ENCODE data around the gene SLC6A18.

SLC6A18 gene

GRCh38 chr5:1195916-1196315 is 29.3 kb upstream of the SLC6A18 start:
- Mint-ChIP-seq H3K4me1 (no peaks in the 10 kb centered on the region), H3K9me3 (no peaks in the 10 kb centered on the region), H3K36me3 (no peaks in the 10 kb centered on the region), H3K27ac (no peak overlapping the region), H3K4me3 (no peak overlapping the region)
- ATAC-seq: no peak
- DNase-seq (ENCODE audit: low spot score in 2 of 2): no peak

GRCh38 chr5:1196562-1196961 is 28.6 kb upstream of the SLC6A18 start:
- no peak overlapping the region for H3K4me3 Mint-ChIP-seq
- H3K4me1 Mint-ChIP-seq: no peaks in the 10 kb centered on the region
- H3K36me3 Mint-ChIP-seq: no peaks in the 10 kb centered on the region
- ATAC-seq (no peak), DNase-seq (ENCODE audit: low spot score in 2 of 2) (no peak)
- H3K9me3 Mint-ChIP-seq: no peaks in the 10 kb centered on the region
- no peak overlapping the region for H3K27ac Mint-ChIP-seq

- Mint-ChIP-seq H3K4me1 (no peaks in the 10 kb centered on the region), H3K9me3 (no peaks in the 10 kb centered on the region), H3K4me3 (no peak overlapping the region), H3K27ac (no peak overlapping the region), H3K36me3 (no peaks in the 10 kb centered on the region)
- ATAC-seq: no peak
- DNase-seq (ENCODE audit: low spot score in 2 of 2): no peak
Observed at GRCh38 chr5:1197876-1198666, 27.1 kb upstream of the SLC6A18 start.

- no peak for ATAC-seq
Observed at GRCh38 chr5:1199340-1199648, 25.9 kb upstream of the SLC6A18 start.

GRCh38 chr5:1199649-1200494 is 25.3 kb upstream of the SLC6A18 start:
- H3K36me3 Mint-ChIP-seq: no peaks in the 10 kb centered on the region

More at GRCh38 chr5:1199340-1199648, 25.9 kb upstream of the SLC6A18 start:
- no peaks in the 10 kb centered on the region for H3K9me3 Mint-ChIP-seq
- H3K27ac Mint-ChIP-seq: no peak overlapping the region
- H3K4me1 Mint-ChIP-seq: no peaks in the 10 kb centered on the region
- no peaks in the 10 kb centered on the region for H3K36me3 Mint-ChIP-seq
- H3K4me3 Mint-ChIP-seq: no peak overlapping the region
- DNase-seq (ENCODE audit: low spot score in 2 of 2): no peak

GRCh38 chr5:1200495-1201326 is 24.5 kb upstream of the SLC6A18 start:
- no peak overlapping the region for H3K27ac Mint-ChIP-seq
- H3K9me3 Mint-ChIP-seq: no peaks in the 10 kb centered on the region
- H3K4me3 Mint-ChIP-seq: no peak overlapping the region
- no peaks in the 10 kb centered on the region for H3K4me1 Mint-ChIP-seq
- no peaks in the 10 kb centered on the region for H3K36me3 Mint-ChIP-seq
- no peak for DNase-seq (ENCODE audit: low spot score in 2 of 2)
- ATAC-seq: no peak

More at GRCh38 chr5:1199649-1200494, 25.3 kb upstream of the SLC6A18 start:
- Mint-ChIP-seq H3K27ac (no peak overlapping the region), H3K4me1 (no peaks in the 10 kb centered on the region), H3K9me3 (no peaks in the 10 kb centered on the region), H3K4me3 (no peak overlapping the region)
- no peak for ATAC-seq
- no peak for DNase-seq (ENCODE audit: low spot score in 2 of 2)

- Mint-ChIP-seq H3K4me1 (no peaks in the 10 kb centered on the region), H3K9me3 (no peaks in the 10 kb centered on the region), H3K4me3 (no peak within 1 kb of the TSS), H3K36me3 (no peaks in the 10 kb centered on the region), H3K27ac (no peak within 1 kb of the TSS)
- no peak for ATAC-seq
- no peak for DNase-seq (ENCODE audit: low spot score in 2 of 2)
Observed at GRCh38 chr5:1201327-1202025, 23.7 kb upstream of the SLC6A18 start, which contains the start of gene SLC6A19. TSS of gene SLC6A19 (plus strand) at chr5:1201595. CDS start at chr5:1201651, 56 bp downstream.

GRCh38 chr5:1202026-1202797 is 23.0 kb upstream of the SLC6A18 start:
- Mint-ChIP-seq H3K27ac (no peak overlapping the region), H3K9me3 (no peaks in the 10 kb centered on the region), H3K4me3 (no peak overlapping the region), H3K36me3 (no peaks in the 10 kb centered on the region), H3K4me1 (no peaks in the 10 kb centered on the region)
- no peak for DNase-seq (ENCODE audit: low spot score in 2 of 2)
- ATAC-seq: no peak

- H3K27ac Mint-ChIP-seq: no peak overlapping the region
- no peak overlapping the region for H3K4me3 Mint-ChIP-seq
- no peaks in the 10 kb centered on the region for H3K36me3 Mint-ChIP-seq
Observed at GRCh38 chr5:1202798-1203185, 22.4 kb upstream of the SLC6A18 start.

GRCh38 chr5:1203311-1203967 is 21.7 kb upstream of the SLC6A18 start:
- no peaks in the 10 kb centered on the region for H3K4me1 Mint-ChIP-seq
- H3K9me3 Mint-ChIP-seq: no peaks in the 10 kb centered on the region
- H3K4me3 Mint-ChIP-seq: no peak overlapping the region
- DNase-seq (ENCODE audit: low spot score in 2 of 2) (no peak), ATAC-seq (peak; percentile 3)
- no peak overlapping the region for H3K27ac Mint-ChIP-seq
- H3K36me3 Mint-ChIP-seq: no peaks in the 10 kb centered on the region

More at GRCh38 chr5:1202798-1203185, 22.4 kb upstream of the SLC6A18 start:
- no peaks in the 10 kb centered on the region for H3K4me1 Mint-ChIP-seq
- no peaks in the 10 kb centered on the region for H3K9me3 Mint-ChIP-seq
- no peak for DNase-seq (ENCODE audit: low spot score in 2 of 2)
- ATAC-seq: no peak

GRCh38 chr5:1203968-1204692 is 21.1 kb upstream of the SLC6A18 start:
- H3K36me3 Mint-ChIP-seq: no peaks in the 10 kb centered on the region
- no peaks in the 10 kb centered on the region for H3K9me3 Mint-ChIP-seq
- no peak overlapping the region for H3K4me3 Mint-ChIP-seq
- ATAC-seq: no peak
- no peak for DNase-seq (ENCODE audit: low spot score in 2 of 2)
- H3K4me1 Mint-ChIP-seq: no peaks in the 10 kb centered on the region
- H3K27ac Mint-ChIP-seq: no peak overlapping the region

- Mint-ChIP-seq H3K9me3 (no peaks in the 10 kb centered on the region), H3K4me1 (no peaks in the 10 kb centered on the region), H3K4me3 (no peak overlapping the region), H3K27ac (no peak overlapping the region), H3K36me3 (no peaks in the 10 kb centered on the region)
- no peak for DNase-seq (ENCODE audit: low spot score in 2 of 2)
- no peak for ATAC-seq
Observed at GRCh38 chr5:1204693-1205242, 20.4 kb upstream of the SLC6A18 start.
